Stimulated activated CD4-positive, alpha-beta T cell treated with anti-CD3 and anti-CD28 coated beads, Interleukin-12 subunit alpha, Interleukin-12 subunit beta, amount 100 ng/mL, for 48 hours (primary cell): Measurements from ENCODE around the gene CCSER1.

Experiments used
- DNase-seq, 3 donors: peaks; one replicate each; pipeline ENCODE4 v3.0.0-alpha.2; 2020; ENCODE audit warnings: low read depth in 2 of 3, low spot score in 1 of 3

The CCSER1 gene

DNA sequence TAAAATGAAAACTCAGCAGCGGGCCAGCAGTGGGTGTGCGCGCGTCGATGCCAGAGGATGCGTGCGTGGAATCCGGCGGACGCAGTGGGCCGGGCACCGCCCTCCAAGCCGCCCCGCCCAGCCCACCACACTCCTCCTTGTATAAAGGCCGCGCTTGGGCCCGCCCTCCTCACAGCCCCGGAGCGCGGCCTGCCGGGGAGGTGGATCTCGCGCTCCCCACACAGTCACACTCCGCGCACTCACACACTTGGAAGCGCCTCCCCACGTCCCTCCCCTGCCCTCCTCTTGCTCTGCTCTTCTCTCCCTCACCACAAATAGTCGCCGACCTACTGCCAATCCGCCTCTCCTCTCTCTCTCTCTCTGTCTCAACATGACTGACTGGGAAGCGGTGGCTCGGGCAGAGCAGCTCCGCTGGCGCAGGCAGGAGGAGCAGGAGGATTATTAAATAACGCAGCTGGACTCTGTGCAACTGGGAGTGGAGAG, at the start of gene CCSER1:
TSS of gene CCSER1 (plus strand) at position 172 of the 483 bp plus-strand sequence.
- peak in 2 of 3 donors; percentile 1 to 12 for DNase-seq

DNA sequence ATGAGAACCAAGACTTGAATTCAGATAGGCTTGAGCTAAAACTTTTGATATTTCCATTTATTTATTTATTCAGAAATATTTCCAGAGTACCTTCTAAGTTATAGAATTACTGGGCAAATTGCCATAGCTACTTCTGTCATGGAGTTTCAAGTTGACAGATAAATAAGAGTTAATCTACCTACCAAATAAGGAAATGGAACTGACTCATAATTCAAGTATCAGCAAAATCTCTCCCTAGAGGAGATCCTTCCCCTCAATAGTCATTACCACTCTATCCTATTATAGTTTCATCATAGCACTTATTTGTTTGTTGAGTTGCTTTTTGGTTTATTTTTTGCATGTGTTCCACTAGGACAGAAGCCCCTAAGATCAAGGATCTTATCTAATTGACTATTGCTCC, 48.8 kb upstream of the CCSER1 start:
- DNase-seq, result no peak

DNA sequence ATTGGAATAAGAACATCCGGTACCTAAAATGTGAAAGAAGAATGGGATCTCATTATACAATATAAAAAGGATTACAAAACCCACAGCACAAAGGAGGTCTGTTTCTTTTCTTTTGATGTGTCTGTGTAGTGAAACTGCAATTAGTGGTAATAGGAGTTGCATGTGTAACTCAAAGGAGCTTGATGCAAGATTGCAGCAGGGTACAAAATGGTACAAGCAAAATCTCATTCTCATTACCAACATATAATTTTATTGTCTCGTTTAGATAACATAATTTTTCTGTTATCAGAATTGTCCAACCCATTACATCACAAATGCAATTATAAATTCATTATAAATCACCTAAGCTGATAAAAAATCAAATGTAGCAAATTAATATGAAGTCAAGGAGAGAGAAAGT, 47.1 kb upstream of the CCSER1 start:
- DNase-seq, result no peak

DNA sequence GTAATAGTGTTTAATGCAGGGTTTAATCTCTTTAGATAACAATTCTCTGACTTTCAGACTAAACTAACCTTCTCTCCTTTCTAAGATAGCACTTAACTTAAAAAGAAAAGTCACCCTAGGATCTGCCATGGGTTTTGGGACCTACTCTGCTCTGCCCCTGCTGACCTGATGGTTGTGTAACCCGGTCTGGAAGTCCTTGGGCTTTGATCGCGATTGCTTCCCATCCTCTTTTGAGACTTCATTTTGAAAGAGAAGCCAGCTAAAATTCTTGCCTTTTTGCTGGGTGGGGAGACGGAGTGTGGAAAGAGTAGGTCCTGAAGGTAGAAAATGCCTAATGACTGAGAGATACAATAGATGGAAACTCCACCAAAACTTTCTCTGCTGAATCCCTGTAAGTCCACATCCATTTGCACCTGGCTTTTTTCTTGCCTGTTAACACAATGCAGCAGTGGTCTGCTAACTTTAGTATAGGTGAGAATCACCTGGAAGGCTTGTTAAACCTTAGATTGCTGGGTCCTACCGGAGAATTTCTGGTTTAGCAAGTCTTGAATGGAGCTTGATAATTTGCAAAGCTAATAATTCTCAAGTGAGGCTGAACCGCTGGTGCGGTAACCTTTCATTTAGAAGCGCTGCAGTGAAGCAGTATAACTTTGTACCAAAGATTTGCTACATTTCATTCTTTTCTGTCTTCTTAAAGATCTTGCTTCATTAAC, 45.6 kb upstream of the CCSER1 start:
- no peak for DNase-seq

DNA sequence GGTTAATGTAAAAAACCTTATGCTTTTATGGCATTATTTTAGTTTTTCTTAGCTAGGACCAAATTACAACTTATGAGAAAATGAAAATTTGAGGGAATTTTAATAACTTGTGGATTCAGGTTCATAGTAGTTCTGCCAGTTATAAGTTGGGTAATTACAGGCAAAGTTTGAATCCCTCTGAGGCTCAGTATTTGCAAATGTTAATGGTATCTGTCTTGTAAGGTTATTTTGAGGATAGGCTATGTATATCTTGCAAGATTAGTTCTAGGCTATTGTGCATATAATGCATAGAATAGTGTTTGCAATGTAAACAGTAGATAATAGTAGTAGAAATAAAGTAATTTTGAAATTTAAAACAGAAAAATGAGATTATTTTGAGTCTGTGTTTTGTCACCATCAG, 44.7 kb upstream of the CCSER1 start:
- DNase-seq, result no peak

DNA sequence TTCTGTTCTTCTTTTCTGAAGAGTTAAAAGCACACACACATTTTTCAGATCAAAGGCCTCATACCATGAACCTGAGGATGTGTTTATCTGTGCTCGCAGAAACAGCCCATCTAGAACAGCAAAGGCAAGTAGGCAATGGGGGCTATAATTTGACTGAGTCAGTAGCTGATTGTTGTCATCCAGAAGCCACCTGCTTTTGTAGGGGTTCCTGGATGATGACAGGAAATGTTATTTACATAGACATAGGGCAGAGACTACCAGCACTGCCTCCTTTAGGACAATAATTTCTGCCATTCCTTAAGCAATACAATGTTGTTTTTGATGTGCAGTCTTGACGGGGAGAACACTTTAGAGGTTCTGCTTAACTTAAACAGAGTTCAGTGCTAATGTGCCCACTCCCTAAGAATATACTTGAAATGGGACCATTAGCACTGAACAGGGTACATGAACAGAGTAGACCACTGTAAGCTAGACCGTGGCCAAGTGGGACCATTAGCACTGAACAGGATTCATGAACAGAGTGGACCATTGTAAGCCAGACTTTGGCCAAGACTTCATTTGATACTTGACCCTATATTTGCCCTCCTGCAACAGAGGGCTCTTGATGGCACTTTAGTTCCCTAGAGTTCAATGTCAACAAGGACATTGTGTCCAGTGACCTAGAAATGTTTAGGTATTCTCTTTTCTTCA, 42.8 kb upstream of the CCSER1 start:
- DNase-seq, result no peak

DNA sequence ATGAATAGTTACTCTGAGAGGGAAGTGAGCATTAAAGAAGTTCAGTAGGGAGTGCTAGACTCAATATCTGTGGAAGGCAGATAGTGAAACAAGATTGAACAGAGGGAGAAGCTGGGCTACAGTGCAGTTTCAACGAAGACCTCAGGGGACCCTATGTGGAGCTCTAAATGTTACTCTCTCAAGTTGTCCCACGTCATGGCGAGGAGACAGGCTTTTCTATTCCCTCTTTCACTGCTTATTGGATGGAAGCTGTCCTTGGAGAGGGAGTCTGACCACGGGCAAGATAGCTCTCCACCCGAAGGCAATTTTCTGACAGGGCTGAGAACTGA, 42.3 kb upstream of the CCSER1 start:
- DNase-seq, result no peak

DNA sequence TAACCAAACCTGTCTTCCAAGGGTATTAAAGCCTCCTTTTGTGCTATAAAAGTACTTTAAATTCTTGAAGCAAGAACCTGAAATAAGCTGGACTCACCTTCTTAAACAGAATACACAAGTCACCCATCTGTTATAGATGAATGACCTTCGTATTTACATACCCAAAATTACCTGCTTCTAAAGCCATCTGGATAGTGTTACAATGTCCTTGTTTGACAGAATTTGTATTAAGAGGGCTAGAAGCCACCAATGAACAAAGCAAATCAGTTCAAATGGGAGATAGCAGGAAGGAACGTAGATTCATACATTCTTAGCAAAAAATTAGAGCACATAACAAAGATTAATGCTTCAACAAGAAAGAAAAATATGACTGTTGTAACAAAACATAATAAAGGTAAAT, 33.7 kb upstream of the CCSER1 start:
- DNase-seq, result no peak

DNA sequence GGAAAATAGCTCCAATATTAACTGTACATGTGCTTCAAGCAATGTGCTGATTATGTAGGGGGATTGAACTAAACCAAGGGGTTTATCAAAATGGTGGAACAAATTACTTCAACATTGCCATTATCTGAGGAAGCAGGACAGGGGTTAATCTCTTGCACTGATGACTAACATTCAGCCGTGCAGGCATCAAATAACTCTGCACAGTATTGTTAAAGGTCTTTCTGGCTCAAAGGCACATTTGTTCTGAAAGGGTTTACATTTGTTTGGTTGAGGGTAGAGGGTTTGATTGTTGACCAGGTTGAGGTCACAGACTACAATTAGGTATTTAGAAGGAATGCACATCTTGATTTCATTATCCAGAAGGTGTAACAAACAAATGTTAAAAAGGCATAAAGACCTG, 32.2 kb upstream of the CCSER1 start:
- DNase-seq, result no peak

DNA sequence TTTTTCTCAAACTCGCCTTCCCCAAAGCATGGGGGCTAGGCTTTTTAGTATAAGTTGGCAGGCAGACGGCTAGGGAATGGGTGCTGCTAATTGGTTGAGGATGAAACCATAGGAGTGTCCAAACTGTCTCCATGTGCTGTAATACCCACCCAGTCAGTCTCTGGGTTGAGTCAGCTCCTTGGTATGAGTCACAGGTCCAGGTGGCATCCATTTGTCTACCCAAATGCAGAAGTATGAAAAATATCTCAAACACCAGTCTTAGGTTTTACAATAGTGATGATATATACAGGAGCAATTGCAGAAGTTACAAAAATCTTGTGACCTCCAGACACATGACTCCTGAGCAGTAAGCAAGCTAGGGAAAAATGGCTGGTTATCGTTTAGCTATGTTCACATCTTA, 27.4 kb upstream of the CCSER1 start:
- DNase-seq, result no peak

DNA sequence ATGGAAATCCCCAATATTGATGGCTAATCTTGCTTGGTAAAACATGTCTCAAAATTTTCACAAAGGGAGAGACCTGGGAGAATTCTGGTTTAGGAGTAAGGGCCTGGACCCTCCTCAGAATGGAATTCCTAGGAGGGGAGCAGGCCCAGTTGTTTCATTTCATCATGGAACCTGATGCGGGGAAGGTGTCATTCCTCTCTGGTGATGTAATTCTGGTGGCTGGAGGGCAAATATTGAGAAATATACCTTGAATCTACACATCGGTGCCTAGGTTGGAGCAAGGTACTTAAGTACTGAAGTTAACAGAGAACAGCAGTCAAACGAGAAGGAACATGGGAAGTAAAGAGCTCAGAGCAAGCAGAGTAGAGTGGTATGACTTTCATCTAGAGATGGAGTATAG, 23.2 kb upstream of the CCSER1 start:
- no peak for DNase-seq

DNA sequence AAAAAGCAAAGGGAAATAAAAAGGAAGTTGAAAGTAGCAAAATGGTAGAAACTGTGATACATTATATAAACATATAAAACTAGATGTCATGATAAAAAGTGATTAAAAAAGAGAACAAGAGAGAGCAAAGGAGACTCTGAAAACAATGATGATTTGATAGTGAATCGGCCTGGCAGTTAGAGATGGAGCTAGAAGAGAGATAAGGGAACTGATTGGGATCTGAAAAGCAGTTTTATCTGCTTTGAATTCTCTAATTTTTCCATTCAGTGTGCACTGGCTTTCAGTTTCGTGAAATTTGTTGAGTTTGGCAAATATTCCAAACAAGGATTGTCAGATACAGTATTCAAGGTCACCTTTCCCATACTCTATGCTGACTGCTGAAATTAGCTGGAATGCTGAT, 21.9 kb upstream of the CCSER1 start:
- DNase-seq, result no peak

DNA sequence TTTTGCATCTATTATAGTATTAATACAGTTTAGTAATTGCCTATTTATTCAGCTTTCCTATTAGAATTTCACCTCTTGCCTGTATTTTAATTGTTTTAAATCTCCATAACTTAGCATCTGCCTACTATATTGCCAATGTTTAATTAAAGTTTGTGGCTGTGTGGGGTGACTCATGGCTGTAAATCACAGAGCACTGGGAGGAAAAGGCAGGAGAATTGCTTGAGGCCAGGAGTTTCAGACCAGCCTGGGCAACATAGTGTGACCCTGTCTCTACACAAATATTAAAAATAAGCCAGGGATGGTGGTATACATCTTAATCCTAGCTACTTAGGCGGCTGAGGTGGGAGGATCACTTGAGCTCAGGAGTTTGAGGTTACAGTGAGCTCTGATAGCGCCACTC, 14.5 kb upstream of the CCSER1 start:
- no peak for DNase-seq

DNA sequence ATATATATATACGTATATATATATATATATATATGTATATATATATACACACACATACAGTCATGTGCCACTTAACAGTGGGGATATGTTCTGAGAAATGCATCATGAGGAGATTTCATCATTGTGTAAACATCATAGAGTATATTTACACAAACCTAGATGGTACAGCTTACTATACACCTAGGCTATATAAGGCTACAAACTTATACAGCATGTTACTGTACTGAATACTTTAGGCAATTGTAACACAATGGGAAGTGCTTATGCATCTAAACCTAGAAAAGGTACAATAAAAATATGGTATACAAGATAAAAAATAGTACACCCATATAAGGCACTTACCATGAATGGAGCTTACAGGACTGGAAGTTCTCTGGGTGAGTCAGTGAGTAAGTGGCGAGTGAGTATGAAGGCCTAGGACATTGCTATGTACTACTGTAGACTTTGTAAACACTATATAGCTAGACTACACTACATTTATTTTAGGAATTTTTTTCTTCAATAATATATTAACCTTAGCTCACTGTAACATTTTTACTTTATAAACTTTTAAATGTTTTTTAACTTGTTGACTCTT, 13.2 kb upstream of the CCSER1 start:
- no peak for DNase-seq

DNA sequence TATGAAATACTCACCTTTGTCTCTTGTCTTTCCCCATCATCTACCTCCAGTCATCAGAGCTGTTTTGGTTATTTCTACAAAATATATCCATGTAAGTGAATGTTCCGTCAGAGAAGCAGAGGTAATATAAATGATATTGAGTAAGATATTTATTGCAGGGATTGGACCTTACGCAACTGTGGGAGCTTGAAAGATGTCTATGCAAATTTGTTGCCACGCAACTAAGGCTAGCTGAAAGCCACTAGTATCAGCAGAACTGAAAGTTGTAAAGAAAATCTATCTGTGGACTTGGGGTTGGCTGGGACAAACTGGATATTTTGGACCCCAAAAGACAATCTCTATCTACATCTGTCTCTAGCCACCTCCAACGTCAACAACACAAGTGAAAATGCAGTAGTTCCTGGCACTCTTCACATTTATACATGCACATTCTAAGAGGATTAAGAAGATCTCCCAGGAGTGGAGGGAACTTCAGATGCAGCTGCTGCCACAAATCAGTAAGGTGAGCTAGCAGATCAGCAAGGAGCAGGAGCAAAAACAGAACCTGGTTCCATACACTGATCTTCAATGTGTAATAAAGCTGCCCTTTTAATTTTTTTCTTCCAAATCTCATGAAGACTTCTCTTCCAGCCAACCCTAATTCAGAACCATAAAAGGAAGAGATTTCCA, 8.5 kb upstream of the CCSER1 start:
- no peak for DNase-seq

DNA sequence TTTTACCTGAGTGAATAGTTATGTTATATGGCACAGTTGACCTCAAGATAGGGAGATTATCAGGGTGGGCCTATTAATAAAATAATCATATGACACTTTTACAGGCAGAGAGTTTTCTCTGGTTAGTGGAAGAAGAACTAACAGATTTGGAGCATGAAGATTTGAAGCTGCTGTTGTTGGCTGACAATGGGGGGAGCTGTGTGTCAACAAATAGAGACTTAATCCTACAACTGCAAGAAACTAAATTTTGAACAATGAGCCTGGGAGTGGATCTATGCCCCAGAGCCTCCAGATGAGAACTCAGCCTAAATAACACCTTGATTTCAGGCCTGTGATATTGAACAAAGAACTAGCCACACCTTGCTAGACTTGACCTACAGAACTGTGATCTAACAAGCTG, 7.2 kb upstream of the CCSER1 start:
- no peak for DNase-seq

DNA sequence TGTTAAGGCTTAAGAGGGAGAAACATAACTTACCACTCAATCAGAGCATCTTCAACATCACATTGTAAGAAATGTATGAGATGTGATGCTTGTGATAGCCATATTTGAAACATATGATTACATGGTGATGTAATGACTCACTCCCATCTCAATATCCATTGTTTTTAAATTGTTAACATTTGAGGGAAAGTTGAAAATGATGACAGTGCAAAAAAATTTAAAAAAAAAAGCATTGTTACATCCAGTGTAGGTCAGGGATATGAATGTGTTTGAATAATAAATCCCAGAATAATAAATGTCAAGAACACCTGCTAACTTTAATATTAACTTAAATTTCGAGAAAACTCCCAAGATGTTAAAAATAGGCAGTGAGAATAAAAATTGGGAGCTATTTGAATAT, 6.4 kb upstream of the CCSER1 start:
- DNase-seq, result no peak

DNA sequence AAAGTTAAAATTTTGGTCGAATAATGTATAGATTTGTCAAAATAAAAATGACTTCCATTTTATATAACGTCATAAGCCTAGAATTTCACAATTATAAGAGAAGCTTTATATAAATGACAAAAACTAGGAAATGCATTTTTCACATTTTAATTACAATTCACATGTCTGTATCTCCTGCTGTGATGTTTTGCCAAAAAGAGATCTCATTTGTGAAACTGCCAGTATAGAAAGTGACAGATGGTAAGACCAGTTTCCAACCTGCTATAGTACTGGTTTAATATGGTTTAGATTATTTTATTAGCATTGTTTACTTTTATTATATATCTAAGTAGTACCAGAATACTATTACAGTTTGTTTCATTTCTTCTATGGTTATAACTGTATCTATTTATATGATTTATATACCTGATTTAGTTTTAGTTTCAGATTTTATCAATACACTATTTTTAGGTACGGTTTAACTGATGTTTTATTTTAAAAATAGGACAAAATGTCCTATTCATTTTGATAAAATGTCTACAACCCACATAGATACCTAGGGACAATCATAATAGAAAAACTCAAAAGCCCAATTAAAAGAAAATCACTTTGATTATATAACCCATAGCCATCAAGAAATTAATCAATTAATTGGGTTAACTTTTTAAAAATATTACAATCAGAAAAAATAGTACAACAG, 5.4 kb upstream of the CCSER1 start:
- no peak for DNase-seq

DNA sequence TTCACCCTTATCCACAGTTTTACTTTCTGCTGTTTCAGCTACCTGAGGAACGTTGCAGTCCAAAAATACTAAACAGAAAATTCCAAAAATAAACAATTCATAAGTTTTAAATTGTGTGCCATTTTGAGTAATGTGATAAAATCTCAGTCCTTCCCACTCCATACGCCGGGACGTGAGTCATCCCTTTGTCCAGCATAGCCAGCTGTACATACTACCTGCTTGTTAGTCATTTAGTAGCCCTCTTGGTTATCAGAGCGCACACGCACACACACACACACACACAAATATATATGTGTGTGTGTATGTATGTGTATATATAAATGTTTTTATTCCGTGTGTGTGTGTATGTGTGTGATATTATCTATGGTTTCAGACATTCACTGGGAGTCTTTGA, 4.8 kb upstream of the CCSER1 start:
- DNase-seq, result no peak

DNA sequence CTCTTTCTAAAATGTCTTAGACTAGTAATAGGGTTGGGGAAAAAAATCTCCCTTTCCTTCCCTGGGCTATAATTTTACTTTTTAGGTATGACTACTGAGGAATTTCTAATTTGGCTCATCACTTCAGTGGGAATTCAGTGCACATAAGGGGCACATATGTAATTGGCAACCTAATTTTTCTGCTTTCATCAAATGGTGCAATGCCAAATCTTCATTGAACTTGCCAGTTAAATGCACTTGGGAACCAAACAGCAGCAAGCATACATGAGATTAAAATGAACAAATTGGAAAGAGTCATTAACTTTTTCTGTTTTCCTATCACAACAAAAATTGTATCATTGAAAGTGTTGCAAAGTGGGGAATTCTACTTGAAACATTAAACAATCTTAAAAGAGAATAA, 2.9 kb upstream of the CCSER1 start:
- no peak for DNase-seq

DNA sequence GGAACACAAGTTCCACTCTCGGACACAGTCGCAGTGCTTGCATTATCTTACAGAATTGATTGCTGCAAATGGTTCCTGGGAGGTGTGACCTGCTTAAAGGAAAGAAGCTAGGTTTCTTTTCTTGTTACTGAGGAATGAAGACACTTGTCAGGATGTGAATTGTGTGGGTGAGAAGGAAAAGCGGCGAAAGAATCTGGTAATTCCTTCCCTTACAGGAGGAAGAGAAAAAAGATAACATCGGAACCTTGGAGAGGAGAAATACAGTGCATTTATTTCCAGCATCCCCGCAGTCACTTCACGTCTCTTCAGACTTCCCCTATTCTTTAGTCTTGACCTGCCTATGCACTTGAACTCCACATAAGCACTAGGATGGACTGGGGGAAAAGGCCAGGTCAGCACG, 389 bp upstream of the CCSER1 start:
- DNase-seq, result no peak
